Measurements from ENCODE around the gene CACYBP. TPM values are rescaled to one million over a fixed set of nuclear protein-coding genes. Genes with fewer than 3 reads are reported as not detected.

CACYBP gene
- total and polyA plus RNA-seq, 2 of the 13 experiments (the other 11 are each of a cell fraction or from before 2014, with no cell fraction given): 18.4 to 183 TPM

- TF ChIP-seq ZNF407 (CRISPR knock-in tag; IDR thresholded peaks at IDR 0.05; ENCODE audit: not compliant biosample characterization): no peak
- TF ChIP-seq TAF15 (IDR thresholded peaks at IDR 0.05; ENCODE audit: low read depth, low read length, poor library complexity, severe bottlenecking): peak; percentile 39
- peak; percentile 99 for TF ChIP-seq ZNF784 (CRISPR knock-in tag; IDR thresholded peaks at IDR 0.05; ENCODE audit: borderline replicate concordance)
- TF ChIP-seq LRRFIP1 (CRISPR knock-in tag; conservative IDR thresholded peaks at IDR 0.05): no peak
- TF ChIP-seq ZSCAN12 (CRISPR knock-in tag; IDR thresholded peaks at IDR 0.05): no peak
- TF ChIP-seq ZNF569 (CRISPR knock-in tag; IDR thresholded peaks at IDR 0.05; ENCODE audit: borderline replicate concordance): 0 out of 2 replicates have a peak, but pooled peaks have one; percentile 41
- no peak; the same call in 1 of the 2 replicates for TF ChIP-seq FOXP4 (CRISPR knock-in tag; IDR thresholded peaks at IDR 0.05)
- TF ChIP-seq SMAD3 (CRISPR knock-in tag; IDR thresholded peaks at IDR 0.05): peak; percentile 62; the same call in 1 of the 2 replicates
- 0 out of 2 replicates have a peak, but pooled peaks have one; percentile 69 for TF ChIP-seq ZNF44 (CRISPR knock-in tag; IDR thresholded peaks at IDR 0.05)
Measured at GRCh38 chr1:174999216-174999935, 371 bp upstream of the CACYBP start (continued).

Measured in HepG2 (cell line).